Inferior parietal cortex (tissue), 1 donor: ENCODE results near the gene BIRC6.
"Not testable (repeated sequence)": the region's sequence is repeated elsewhere in the genome, so short reads cannot be mapped to it uniquely, and the experiment has no call there.

Source experiments
- DNase-seq: peaks from one replicate; pipeline ENCODE4 v3.0.0-alpha.2; 2016; ENCODE audit errors: extremely low spot score

The BIRC6 gene, protein sequence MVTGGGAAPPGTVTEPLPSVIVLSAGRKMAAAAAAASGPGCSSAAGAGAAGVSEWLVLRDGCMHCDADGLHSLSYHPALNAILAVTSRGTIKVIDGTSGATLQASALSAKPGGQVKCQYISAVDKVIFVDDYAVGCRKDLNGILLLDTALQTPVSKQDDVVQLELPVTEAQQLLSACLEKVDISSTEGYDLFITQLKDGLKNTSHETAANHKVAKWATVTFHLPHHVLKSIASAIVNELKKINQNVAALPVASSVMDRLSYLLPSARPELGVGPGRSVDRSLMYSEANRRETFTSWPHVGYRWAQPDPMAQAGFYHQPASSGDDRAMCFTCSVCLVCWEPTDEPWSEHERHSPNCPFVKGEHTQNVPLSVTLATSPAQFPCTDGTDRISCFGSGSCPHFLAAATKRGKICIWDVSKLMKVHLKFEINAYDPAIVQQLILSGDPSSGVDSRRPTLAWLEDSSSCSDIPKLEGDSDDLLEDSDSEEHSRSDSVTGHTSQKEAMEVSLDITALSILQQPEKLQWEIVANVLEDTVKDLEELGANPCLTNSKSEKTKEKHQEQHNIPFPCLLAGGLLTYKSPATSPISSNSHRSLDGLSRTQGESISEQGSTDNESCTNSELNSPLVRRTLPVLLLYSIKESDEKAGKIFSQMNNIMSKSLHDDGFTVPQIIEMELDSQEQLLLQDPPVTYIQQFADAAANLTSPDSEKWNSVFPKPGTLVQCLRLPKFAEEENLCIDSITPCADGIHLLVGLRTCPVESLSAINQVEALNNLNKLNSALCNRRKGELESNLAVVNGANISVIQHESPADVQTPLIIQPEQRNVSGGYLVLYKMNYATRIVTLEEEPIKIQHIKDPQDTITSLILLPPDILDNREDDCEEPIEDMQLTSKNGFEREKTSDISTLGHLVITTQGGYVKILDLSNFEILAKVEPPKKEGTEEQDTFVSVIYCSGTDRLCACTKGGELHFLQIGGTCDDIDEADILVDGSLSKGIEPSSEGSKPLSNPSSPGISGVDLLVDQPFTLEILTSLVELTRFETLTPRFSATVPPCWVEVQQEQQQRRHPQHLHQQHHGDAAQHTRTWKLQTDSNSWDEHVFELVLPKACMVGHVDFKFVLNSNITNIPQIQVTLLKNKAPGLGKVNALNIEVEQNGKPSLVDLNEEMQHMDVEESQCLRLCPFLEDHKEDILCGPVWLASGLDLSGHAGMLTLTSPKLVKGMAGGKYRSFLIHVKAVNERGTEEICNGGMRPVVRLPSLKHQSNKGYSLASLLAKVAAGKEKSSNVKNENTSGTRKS (N-terminal part only)

GRCh38 chr2:32356681-32357317 lies at the start of gene BIRC6:
TSS of gene BIRC6 (plus strand) at chr2:32357023. CDS start at chr2:32357162, 139 bp downstream.
- peak; percentile 95 for DNase-seq

DNA sequence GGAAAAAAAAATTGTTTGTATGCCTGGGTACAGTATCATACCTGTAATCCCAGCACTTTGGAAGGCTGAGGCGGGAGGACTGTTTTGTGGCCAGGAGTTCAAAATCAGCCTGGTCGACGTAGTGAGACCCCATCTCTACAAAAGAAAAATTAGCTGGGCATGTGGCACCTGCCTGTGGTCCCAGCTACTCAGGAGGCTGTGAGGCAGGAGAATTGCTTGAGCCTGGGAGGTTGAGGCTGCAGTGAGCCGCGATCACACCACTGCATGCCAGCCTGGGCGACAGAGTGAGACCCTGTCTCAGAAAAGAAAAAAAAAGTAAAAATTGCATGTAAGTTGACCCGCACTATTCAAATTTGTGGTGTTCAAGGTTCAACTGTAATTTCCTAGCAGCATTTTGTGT lies 46.2 kb upstream of the BIRC6 start:
- DNase-seq, result no peak

- no peak for DNase-seq
These were observed 41.9 kb upstream of the BIRC6 start for GRCh38 chr2:32314886-32315285.

- not testable (repeated sequence) for DNase-seq
These were observed 28.1 kb upstream of the BIRC6 start for GRCh38 chr2:32328679-32329078.

DNA sequence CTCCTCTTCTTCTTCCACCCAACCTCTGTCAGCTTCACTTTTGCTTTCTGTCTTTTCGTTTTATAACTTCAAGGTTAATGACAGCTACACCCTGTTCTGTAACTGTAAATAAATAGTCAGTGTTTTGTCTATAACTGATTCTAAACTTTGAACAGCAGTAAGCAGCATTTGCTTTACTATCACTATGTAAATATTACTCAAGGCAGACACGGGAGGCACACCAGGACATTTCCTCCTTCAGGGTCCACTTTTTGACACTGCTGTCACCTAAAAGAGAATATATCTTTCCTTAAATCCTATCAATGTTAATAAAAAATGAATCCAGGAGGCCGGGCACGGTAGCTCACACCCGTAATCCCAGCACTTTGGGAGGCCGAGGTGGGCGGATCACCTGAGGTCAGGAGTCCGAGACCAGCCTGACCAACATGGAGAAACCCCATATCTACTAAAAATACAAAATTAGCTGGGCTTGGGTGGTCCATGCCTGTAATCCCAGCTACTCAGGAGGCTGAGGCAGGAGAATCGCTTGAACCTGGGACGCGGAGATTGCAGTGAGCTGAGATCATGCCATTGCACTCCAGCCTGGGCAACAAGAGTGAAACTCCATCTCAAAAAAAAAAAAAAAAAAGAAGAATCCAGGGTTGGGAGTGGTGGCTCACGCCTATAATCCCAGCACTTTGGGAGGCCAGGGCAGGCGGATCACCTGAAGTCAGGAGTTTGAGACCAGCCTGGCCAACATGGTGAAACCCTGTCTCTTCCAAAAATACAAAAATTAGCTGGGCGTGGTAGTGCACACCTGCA lies 27.4 kb upstream of the BIRC6 start:
- not testable (repeated sequence) for DNase-seq

DNA sequence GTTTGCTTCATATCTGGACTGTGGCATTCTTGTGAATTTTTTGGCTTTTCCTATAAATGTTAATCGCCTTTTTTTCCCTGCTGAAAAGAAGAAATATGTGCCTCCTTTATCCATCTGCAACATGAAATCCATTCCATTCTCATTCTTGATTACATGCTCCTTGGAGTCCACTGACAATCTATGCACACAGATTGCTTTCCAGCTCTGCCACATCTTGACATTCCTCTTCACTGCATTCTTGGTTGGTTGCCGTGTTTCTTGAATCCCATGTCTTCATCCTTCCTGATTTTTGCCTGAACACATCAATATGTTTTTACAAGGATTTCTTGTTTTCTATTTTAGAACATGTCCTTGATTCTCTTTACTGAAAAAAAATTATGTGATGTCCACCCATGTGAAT lies 26.7 kb upstream of the BIRC6 start:
- DNase-seq, result no peak

GRCh38 chr2:32342801-32343200 lies 14.0 kb upstream of the BIRC6 start:
- no peak for DNase-seq

DNA sequence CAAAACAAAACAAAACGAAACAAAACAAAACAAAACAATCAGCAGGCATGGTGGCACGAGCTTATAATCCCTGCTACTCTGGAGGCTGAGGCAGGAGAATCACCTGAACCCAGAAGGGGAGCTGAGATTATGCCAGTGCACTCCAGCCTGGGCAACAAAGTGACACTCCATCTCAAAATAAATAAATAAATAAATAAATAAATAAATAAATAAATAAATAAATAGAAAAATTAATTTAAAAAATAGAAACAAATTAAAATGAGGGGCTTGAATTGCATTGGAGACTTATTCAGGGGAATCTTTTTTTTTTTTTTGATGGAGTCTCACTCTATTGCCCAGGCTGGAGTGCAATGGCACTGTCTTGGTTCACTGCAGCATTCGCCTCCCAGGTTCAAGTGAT lies 6.0 kb upstream of the BIRC6 start:
- not testable (repeated sequence) for DNase-seq

GRCh38 chr2:32355976-32356680 lies 695 bp upstream of the BIRC6 start:
- DNase-seq, result no peak

DNA sequence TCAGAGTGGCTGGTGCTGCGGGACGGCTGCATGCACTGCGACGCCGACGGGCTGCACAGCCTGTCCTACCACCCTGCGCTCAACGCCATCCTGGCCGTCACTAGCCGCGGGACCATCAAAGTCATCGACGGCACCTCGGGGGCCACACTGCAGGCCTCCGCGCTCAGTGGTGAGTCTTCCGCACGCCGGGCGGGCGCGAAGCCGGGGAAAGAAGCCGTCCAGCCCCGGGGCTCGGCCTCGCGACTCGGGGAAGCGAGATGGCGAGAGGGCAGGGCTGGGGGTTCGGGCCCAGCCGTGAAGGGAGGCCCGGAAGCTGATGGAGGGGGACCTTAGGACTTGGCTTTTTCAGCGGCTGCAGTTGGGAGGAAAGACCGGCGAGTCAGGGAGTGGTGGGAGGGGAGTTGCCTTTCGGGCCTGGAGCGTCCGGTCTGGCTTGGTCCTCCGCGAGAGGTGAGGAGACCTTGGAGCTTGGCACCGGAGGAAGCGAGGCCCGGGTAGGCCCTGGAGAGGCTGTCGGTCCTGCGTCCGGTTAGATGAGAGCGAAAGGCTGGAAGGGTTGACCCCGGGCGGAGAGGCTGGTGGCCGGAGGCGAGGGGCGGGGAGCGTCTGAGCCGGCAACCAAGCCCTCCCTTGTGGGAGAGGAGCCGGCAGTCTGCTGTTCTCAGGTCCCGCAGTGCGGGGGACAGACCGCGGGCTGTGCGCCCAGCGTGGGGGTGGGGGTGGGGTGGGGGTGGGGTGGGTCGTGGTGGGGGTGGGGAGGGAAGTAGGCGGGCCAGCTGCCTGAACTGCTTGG lies 691 bp downstream of the BIRC6 start:
- no peak for DNase-seq

GRCh38 chr2:32358111-32358482 lies 1.3 kb downstream of the BIRC6 start:
- no peak for DNase-seq

GRCh38 chr2:32360416-32360815 lies 3.6 kb downstream of the BIRC6 start:
- no peak for DNase-seq

GRCh38 chr2:32362997-32363396 lies 6.2 kb downstream of the BIRC6 start:
- not testable (repeated sequence) for DNase-seq

DNA sequence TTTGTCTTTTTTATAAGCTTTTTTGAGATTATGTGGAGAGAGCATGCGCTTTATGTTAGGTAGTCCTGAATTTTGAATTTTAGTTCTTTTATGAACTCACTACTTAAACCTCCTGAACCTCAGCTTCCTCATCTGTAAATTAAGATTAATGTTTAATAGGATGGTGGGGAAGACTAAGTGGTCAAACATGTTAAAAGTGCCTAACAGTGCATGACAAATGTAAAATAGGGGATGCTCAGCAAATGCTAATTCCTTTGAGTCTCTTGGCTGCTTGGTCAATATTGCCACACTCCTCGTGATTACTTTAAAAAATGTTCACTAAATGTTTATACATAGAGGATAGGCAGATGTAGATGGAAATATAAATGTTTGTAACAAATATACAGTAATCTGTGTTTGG lies 6.8 kb downstream of the BIRC6 start:
- no peak for DNase-seq

DNA sequence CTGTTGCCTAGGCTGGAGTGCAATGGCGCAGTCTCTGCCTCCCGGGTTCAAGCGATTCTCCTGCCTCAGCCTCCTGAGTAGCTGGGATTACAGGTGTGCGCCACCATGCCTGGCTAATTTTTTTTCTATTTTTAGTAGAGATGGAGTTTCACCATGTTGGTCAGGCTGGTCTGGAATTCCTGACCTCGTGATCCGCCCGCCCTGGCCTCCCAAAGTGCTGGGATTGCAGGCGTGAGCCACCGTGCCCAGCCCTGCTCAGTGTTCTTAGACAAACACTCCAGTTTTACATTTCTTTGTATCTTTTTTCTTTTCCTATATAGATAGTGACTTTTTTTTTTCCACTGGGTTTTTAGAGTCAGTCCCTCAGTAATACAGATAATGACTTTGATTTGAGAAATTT lies 7.5 kb downstream of the BIRC6 start:
- DNase-seq, result not testable (repeated sequence)

- DNase-seq, result not testable (repeated sequence)
These were observed 8.9 kb downstream of the BIRC6 start for GRCh38 chr2:32365679-32366078.

DNA sequence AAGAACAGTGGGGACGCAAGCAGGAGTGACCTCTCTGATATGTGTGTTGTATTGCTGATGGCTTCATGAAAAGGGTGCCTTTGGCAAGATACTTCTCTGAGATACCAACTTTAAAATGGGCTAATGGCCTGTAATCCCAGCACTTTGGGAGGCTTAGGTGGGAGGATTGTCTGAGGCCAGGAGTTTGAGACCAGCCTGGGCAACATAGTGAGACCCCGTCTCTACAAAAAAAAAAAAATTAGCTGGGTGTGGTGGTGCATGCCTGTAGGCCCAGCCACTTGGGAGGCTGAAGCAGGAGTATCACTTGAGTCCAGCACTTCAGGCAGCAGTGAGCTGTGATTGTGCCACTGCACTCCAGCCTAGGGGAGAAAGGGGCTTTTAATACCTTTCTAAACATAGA lies 9.8 kb downstream of the BIRC6 start:
- DNase-seq, result no peak

DNA sequence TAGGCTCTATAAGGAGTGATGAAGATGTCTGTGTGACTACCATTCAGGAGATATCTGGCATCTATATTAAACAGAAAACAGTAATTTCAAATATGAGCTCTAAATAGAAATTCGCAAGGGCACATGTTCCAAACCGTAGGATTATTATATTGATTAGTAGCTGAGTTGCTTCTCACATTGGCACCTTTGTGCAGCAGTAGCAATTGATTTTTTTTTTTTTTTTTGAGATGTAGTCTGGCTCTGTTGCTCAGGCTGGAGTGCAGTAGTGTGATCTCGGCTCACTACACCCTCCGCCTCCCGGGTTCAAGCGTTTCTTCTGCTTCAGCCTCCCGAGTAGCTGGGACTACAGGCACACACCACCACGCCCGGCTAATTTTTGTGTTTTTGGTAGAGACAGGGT lies 12.4 kb downstream of the BIRC6 start:
- no peak for DNase-seq

GRCh38 chr2:32370942-32371341 lies 14.1 kb downstream of the BIRC6 start:
- not testable (repeated sequence) for DNase-seq
